Natural killer cell (primary cell): ENCODE data around the gene MEGF6. TPM values are rescaled to one million over a fixed set of nuclear protein-coding genes. Genes with fewer than 3 reads are reported as not detected.

Experiments
- ATAC-seq, 3 donors: fragments of 150-1000 bp in 2 of 3; fragments of 200-7000 bp in 1 of 3; cut with Tn5 transposase; 1 replicate in 1 of 3; 2 replicates in 2 of 3; pipeline ENCODE4 v1.10.0; 2021; ENCODE audit warnings: mild to moderate bottlenecking in 2 of 3, moderate library complexity in 2 of 3
- DNase-seq, 2 donors: peaks; one replicate each; pipeline versions ENCODE4 v3.0.0 to v3.0.0-alpha.2; 2013 to 2021; ENCODE audit warnings: mixed read lengths in 1 of 2
- H3K27ac ChIP-seq: one replicate; pipeline ENCODE4 v1.5.1; 2013; ENCODE audit warnings: mild to moderate bottlenecking, low read length
- H3K27me3 ChIP-seq: one replicate; pipeline ENCODE4 v1.6.1; 2013; ENCODE audit warnings: low read length; ENCODE audit not compliant: control insufficient read depth, insufficient read depth
- H3K36me3 ChIP-seq: one replicate; pipeline ENCODE4 v1.6.1; 2013; ENCODE audit warnings: low read length; ENCODE audit not compliant: control insufficient read depth, insufficient read depth
- H3K4me1 ChIP-seq: one replicate; pipeline ENCODE4 v1.6.1; 2013; ENCODE audit warnings: low read length; ENCODE audit not compliant: control insufficient read depth, insufficient read depth
- H3K4me3 ChIP-seq: one replicate; pipeline ENCODE4 v1.5.1; 2013; ENCODE audit warnings: low read length
- H3K9me3 ChIP-seq: one replicate; pipeline ENCODE4 v1.6.1; 2013; ENCODE audit warnings: low read length; ENCODE audit not compliant: control insufficient read depth, insufficient read depth
- H3K27ac Mint-ChIP-seq, 2 donors: one replicate each; pipeline ENCODE4 v1.8.0; 2022; ENCODE audit warnings: mild to moderate bottlenecking in 2 of 2, mixed read lengths in 2 of 2, moderate library complexity in 1 of 2
- H3K27me3 Mint-ChIP-seq, 2 donors: one replicate each; pipeline ENCODE4 v1.8.0; 2022; ENCODE audit warnings: low read depth in 2 of 2, mixed read lengths in 2 of 2
- H3K36me3 Mint-ChIP-seq: one replicate; pipeline ENCODE4 v1.8.0; 2022; ENCODE audit warnings: mixed read lengths
- H3K4me1 Mint-ChIP-seq, 2 donors: one replicate each; pipeline ENCODE4 v1.8.0; 2022; ENCODE audit warnings: mixed read lengths in 2 of 2
- H3K4me3 Mint-ChIP-seq: one replicate; pipeline ENCODE4 v1.8.0; 2022; ENCODE audit warnings: mild to moderate bottlenecking, moderate library complexity, mixed read lengths
- H3K9me3 Mint-ChIP-seq, 2 donors: one replicate each; pipeline ENCODE4 v1.8.0; 2022; ENCODE audit warnings: mixed read lengths in 2 of 2
- CTCF ChIP-seq: fragments of 200-600 bp; IDR thresholded peaks from one replicate; pipeline ENCODE4 v1.8.0; 2022; ENCODE audit warnings: antibody characterized with exemption
- WGBS: methylation state at CpG from one replicate; pipeline ENCODE4 v1.1.7; 2013; ENCODE audit warnings: missing lambda C conversion rate; ENCODE audit not compliant: insufficient coverage; 5-methylcytosine and 5-hydroxymethylcytosine counted together
- intact Hi-C: fragments of 100-400 bp; cut with micrococcal nuclease; formaldehyde crosslinking; loops from one replicate; pipeline ENCODE4 v1.14.2; 2022
- total RNA-seq, 4 donors: library from RNA; stranded (reverse); fragments of 120-200 nt in 1 of 4; gene quantifications; one replicate each; pipeline versions ENCODE4 v1.2.3 to v1.2.4, GENCODE V29; 2013 to 2022

The MEGF6 gene
- total RNA-seq, 3 donors from 2014 or later (not counting 1 experiment from before 2014, with no cell fraction given) = 3.1 to 15.6 (median 5.1) TPM

- no peaks in the 10 kb centered on the region for H3K27me3 Mint-ChIP-seq
- H3K9me3 Mint-ChIP-seq = no peaks in the 10 kb centered on the region
- H3K4me1 Mint-ChIP-seq = no peaks in the 10 kb centered on the region
- intact Hi-C loops = no loop called here
- H3K4me1 ChIP-seq = no peaks in the 10 kb centered on the region
- 92% methylated on average over 14 of the region's 14 CpGs for WGBS
- no peak overlapping the region for H3K4me3 ChIP-seq
- no peaks in the 10 kb centered on the region for H3K9me3 ChIP-seq
- H3K27ac Mint-ChIP-seq = no peak overlapping the region
- no peak for DNase-seq
- no peak for ATAC-seq
- no peaks in the 10 kb centered on the region for H3K36me3 Mint-ChIP-seq
- no peak overlapping the region for H3K27ac ChIP-seq
- no peaks in the 10 kb centered on the region for H3K27me3 ChIP-seq
- no peaks in the 10 kb centered on the region for H3K36me3 ChIP-seq
- H3K4me3 Mint-ChIP-seq = no peak overlapping the region
- TF ChIP-seq CTCF = no peak
Measured at GRCh38 chr1:3460672-3461131, 150.6 kb downstream of the MEGF6 start.

- Mint-ChIP-seq H3K27me3 (no peaks in the 10 kb centered on the region), H3K9me3 (no peaks in the 10 kb centered on the region), H3K27ac (no peak overlapping the region), H3K4me3 (no peak overlapping the region), H3K36me3 (no peaks in the 10 kb centered on the region), H3K4me1 (no peaks in the 10 kb centered on the region)
- H3K27ac ChIP-seq = no peak overlapping the region
- no peaks in the 10 kb centered on the region for H3K9me3 ChIP-seq
- WGBS = 83% methylated on average over 23 of the region's 23 CpGs
- H3K4me1 ChIP-seq = peaks cover 2% of the 10 kb centered on the region
- H3K4me3 ChIP-seq = no peak overlapping the region
- no peak for ATAC-seq
- H3K27me3 ChIP-seq = no peaks in the 10 kb centered on the region
- no peaks in the 10 kb centered on the region for H3K36me3 ChIP-seq
- intact Hi-C loops = no loop called here
- no peak for TF ChIP-seq CTCF
- no peak for DNase-seq
Measured at GRCh38 chr1:3459940-3460671, 151.2 kb downstream of the MEGF6 start.

GRCh38 chr1:3459051-3459908 is 152.0 kb downstream of the MEGF6 start:
- intact Hi-C loops = no loop called here
- H3K4me1 ChIP-seq = peaks cover 5% of the 10 kb centered on the region
- Mint-ChIP-seq H3K27ac (no peak overlapping the region), H3K9me3 (no peaks in the 10 kb centered on the region), H3K4me1 (no peaks in the 10 kb centered on the region), H3K36me3 (no peaks in the 10 kb centered on the region), H3K4me3 (no peak overlapping the region), H3K27me3 (no peaks in the 10 kb centered on the region)
- TF ChIP-seq CTCF = no peak
- no peak overlapping the region for H3K4me3 ChIP-seq
- 88% methylated on average over 24 of the region's 24 CpGs for WGBS
- no peak overlapping the region for H3K27ac ChIP-seq
- H3K9me3 ChIP-seq = no peaks in the 10 kb centered on the region
- ATAC-seq (no peak), DNase-seq (no peak)
- no peaks in the 10 kb centered on the region for H3K36me3 ChIP-seq
- H3K27me3 ChIP-seq = no peaks in the 10 kb centered on the region
